ENCODE measurements around the gene GRIK1.

Gene GRIK1

GRCh38 chr21:29661672-29662442, 277.9 kb downstream of the GRIK1 start:
- no peak for DNase-seq

- no peak for DNase-seq
Observed at GRCh38 chr21:29660047-29660720, 279.6 kb downstream of the GRIK1 start.

GRCh38 chr21:29658934-29659203, 280.9 kb downstream of the GRIK1 start:
- no peak for DNase-seq

- no peak for DNase-seq
Observed at GRCh38 chr21:29658177-29658933, 281.4 kb downstream of the GRIK1 start.

GRCh38 chr21:29657240-29657989, 282.4 kb downstream of the GRIK1 start:
- no peak for DNase-seq

- DNase-seq, result no peak
Observed at GRCh38 chr21:29656504-29657239, 283.1 kb downstream of the GRIK1 start.

GRCh38 chr21:29655577-29655976, 284.2 kb downstream of the GRIK1 start:
- DNase-seq, result no peak

GRCh38 chr21:29654855-29655254, 284.9 kb downstream of the GRIK1 start:
- no peak for DNase-seq

GRCh38 chr21:29654203-29654602, 285.6 kb downstream of the GRIK1 start:
- no peak for DNase-seq

GRCh38 chr21:29650523-29651022, 289.2 kb downstream of the GRIK1 start:
- no peak for DNase-seq

- DNase-seq, result no peak
Observed at GRCh38 chr21:29649406-29649814, 290.4 kb downstream of the GRIK1 start.

GRCh38 chr21:29648710-29649240, 291.0 kb downstream of the GRIK1 start:
- DNase-seq, result no peak

GRCh38 chr21:29647353-29647781, 292.4 kb downstream of the GRIK1 start:
- no peak for DNase-seq

- DNase-seq, result no peak
Observed at GRCh38 chr21:29645666-29646553, 293.9 kb downstream of the GRIK1 start.

GRCh38 chr21:29643289-29643688, 296.5 kb downstream of the GRIK1 start:
- no peak for DNase-seq

GRCh38 chr21:29642551-29643245, 297.1 kb downstream of the GRIK1 start:
- DNase-seq, result no peak

- DNase-seq, result no peak
Observed at GRCh38 chr21:29641635-29642550, 297.9 kb downstream of the GRIK1 start.

GRCh38 chr21:29641001-29641634, 298.7 kb downstream of the GRIK1 start:
- DNase-seq, result no peak

- no peak for DNase-seq
Observed at GRCh38 chr21:29640080-29640508, 299.7 kb downstream of the GRIK1 start.

All from CD4-positive, alpha-beta T cell treated with Interleukin-21 for 1 hour (primary cell).